SK-N-MC (cell line): ENCODE data around the gene NLRC5.
"Not testable (repeated sequence)": the region's sequence is repeated elsewhere in the genome, so short reads cannot be mapped to it uniquely, and the experiment has no call there.

Experiments
- DNase-seq: peaks from one replicate; pipeline ENCODE4 v3.0.0-alpha.2; 2011; ENCODE audit warnings: low read depth, low spot score
- H3K27ac ChIP-seq: fragments of 200-600 bp; sonication (generic); 2 replicates; pipeline ENCODE4 v1.5.1; 2016; ENCODE audit warnings: mixed run types
- H3K36me3 ChIP-seq: fragments of 200-600 bp; sonication (generic); 2 replicates; pipeline ENCODE4 v1.6.1; 2017; ENCODE audit warnings: antibody characterized with exemption, low read length, mixed read lengths; ENCODE audit not compliant: insufficient read depth
- H3K4me3 ChIP-seq: fragments of 200-600 bp; sonication (generic); 2 replicates; pipeline ENCODE4 v1.5.1; 2016
- H3K9ac ChIP-seq: fragments of 200-600 bp; sonication (generic); 2 replicates; pipeline ENCODE4 v1.8.0; 2017; ENCODE audit warnings: mixed run types, mixed read lengths; ENCODE audit not compliant: insufficient read length
- H3K9me3 ChIP-seq: fragments of 200-600 bp; sonication (generic); 2 replicates; pipeline ENCODE4 v1.6.1; 2017; ENCODE audit warnings: low read depth, mild to moderate bottlenecking, antibody characterized with exemption, low read length, moderate library complexity, mixed read lengths
- EZH2 ChIP-seq: fragments of 200-600 bp; sonication (generic); IDR thresholded peaks from one replicate; pipeline ENCODE4 v1.6.1; 2017; ENCODE audit warnings: antibody characterized with exemption
- FOXP2 ChIP-seq: optimal IDR thresholded peaks from 2 replicates; pipeline ENCODE3; 2011; ENCODE audit warnings: mild to moderate bottlenecking, moderate library complexity; ENCODE audit not compliant: insufficient read depth; ENCODE audit errors: extremely low read length, control extremely low read depth
- POLR2AphosphoS5 ChIP-seq: IDR thresholded peaks from 2 replicates; pipeline ENCODE4 v1.6.1; 2012; ENCODE audit warnings: mild to moderate bottlenecking, low read depth, low read length, borderline replicate concordance

The NLRC5 gene

GRCh38 chr16:57107321-57107922 lies 118.1 kb downstream of the NLRC5 start:
- TF ChIP-seq EZH2 (no peak), FOXP2 (no peak), POLR2AphosphoS5 (no peak)
- Histone ChIP-seq H3K27ac (no peak overlapping the region), H3K4me3 (no peak overlapping the region)

GRCh38 chr16:57108432-57108831 lies 119.1 kb downstream of the NLRC5 start:
- Histone ChIP-seq H3K36me3 (no peaks in the 10 kb centered on the region), H3K9ac (no peak overlapping the region), H3K9me3 (no peaks in the 10 kb centered on the region), H3K4me3 (no peak overlapping the region), H3K27ac (no peak overlapping the region)
- no peak for DNase-seq
- TF ChIP-seq POLR2AphosphoS5 (no peak), FOXP2 (no peak), EZH2 (no peak)

More at GRCh38 chr16:57107321-57107922, 118.1 kb downstream of the NLRC5 start:
- DNase-seq: no peak
- no peak overlapping the region for H3K9ac ChIP-seq
- H3K9me3 ChIP-seq: no peaks in the 10 kb centered on the region
- H3K36me3 ChIP-seq: no peaks in the 10 kb centered on the region

- not testable (repeated sequence) for DNase-seq, H3K9me3 ChIP-seq, H3K36me3 ChIP-seq, H3K27ac ChIP-seq, H3K4me3 ChIP-seq, H3K9ac ChIP-seq
These were observed 120.1 kb downstream of the NLRC5 start for GRCh38 chr16:57109259-57110105.

GRCh38 chr16:57110937-57111336 lies 121.6 kb downstream of the NLRC5 start:
- Histone ChIP-seq H3K4me3 (no peak overlapping the region), H3K27ac (no peak overlapping the region), H3K9ac (no peak overlapping the region), H3K9me3 (no peaks in the 10 kb centered on the region), H3K36me3 (no peaks in the 10 kb centered on the region)
- DNase-seq: no peak
- TF ChIP-seq POLR2AphosphoS5: no peak

GRCh38 chr16:57111420-57111819 lies 122.1 kb downstream of the NLRC5 start:
- Histone ChIP-seq H3K36me3 (no peaks in the 10 kb centered on the region), H3K9me3 (no peaks in the 10 kb centered on the region), H3K27ac (no peak overlapping the region), H3K4me3 (no peak overlapping the region), H3K9ac (no peak overlapping the region)
- no peak for TF ChIP-seq POLR2AphosphoS5
- DNase-seq: no peak

GRCh38 chr16:57112403-57113041 lies 123.2 kb downstream of the NLRC5 start:
- no peaks in the 10 kb centered on the region for H3K36me3 ChIP-seq
- TF ChIP-seq POLR2AphosphoS5 (no peak), EZH2 (no peak), FOXP2 (no peak)
- H3K9ac ChIP-seq: no peak overlapping the region
- H3K9me3 ChIP-seq: no peaks in the 10 kb centered on the region
- H3K4me3 ChIP-seq: no peak overlapping the region
- DNase-seq: no peak
- no peak overlapping the region for H3K27ac ChIP-seq

GRCh38 chr16:57113042-57113453 lies 123.7 kb downstream of the NLRC5 start:
- Histone ChIP-seq H3K4me3 (no peak overlapping the region), H3K27ac (no peak overlapping the region), H3K9me3 (no peaks in the 10 kb centered on the region), H3K9ac (no peak overlapping the region), H3K36me3 (no peaks in the 10 kb centered on the region)
- TF ChIP-seq POLR2AphosphoS5: no peak
- TF ChIP-seq EZH2: no peak
- no peak for TF ChIP-seq FOXP2
- DNase-seq: no peak

GRCh38 chr16:57113664-57114063 lies 124.3 kb downstream of the NLRC5 start:
- no peak overlapping the region for H3K27ac ChIP-seq
- no peaks in the 10 kb centered on the region for H3K36me3 ChIP-seq
- no peak overlapping the region for H3K9ac ChIP-seq
- no peak for TF ChIP-seq POLR2AphosphoS5
- no peak for TF ChIP-seq EZH2
- TF ChIP-seq FOXP2: no peak
- no peak for DNase-seq
- no peaks in the 10 kb centered on the region for H3K9me3 ChIP-seq
- no peak overlapping the region for H3K4me3 ChIP-seq

GRCh38 chr16:57115168-57115513 lies 125.8 kb downstream of the NLRC5 start:
- Histone ChIP-seq H3K27ac (no peak overlapping the region), H3K36me3 (no peaks in the 10 kb centered on the region)
- TF ChIP-seq EZH2: no peak
- TF ChIP-seq POLR2AphosphoS5: no peak
- no peak for TF ChIP-seq FOXP2

More at GRCh38 chr16:57115168-57115513, 125.8 kb downstream of the NLRC5 start:
- no peak for DNase-seq
- H3K9me3 ChIP-seq: no peaks in the 10 kb centered on the region
- no peak overlapping the region for H3K9ac ChIP-seq
- H3K4me3 ChIP-seq: no peak overlapping the region
